H1 (cell line): Measurements from ENCODE around the gene PAX7. TPM values are rescaled to one million over a fixed set of nuclear protein-coding genes. Genes with fewer than 3 reads are reported as not detected.

ENCODE experiments used
- CTCF ChIA-PET: fragments of 300-600 bp; sonication (Branson Sonifier 250); formaldehyde crosslinking; loops from one replicate; lab custom pipeline; 2021; ENCODE audit not compliant: partially characterized antibody; lab: Charles Lee
- POLR2A ChIA-PET: fragments of 300-600 bp; sonication (Branson Sonifier 250); formaldehyde crosslinking; loops from one replicate; lab custom pipeline; 2021; ENCODE audit warnings: inconsistent platforms; ENCODE audit not compliant: partially characterized antibody; lab: Charles Lee
- DNase-seq, 2 experiments: peaks; one replicate each; pipeline versions ENCODE4 v3.0.0 to v3.0.0-alpha.2; 2010 to 2022; ENCODE audit warnings: low spot score in 2 of 2, low read depth in 1 of 2, mixed read lengths in 1 of 2
- FAIRE-seq: peaks from 2 replicates; lab custom pipeline; 2011; peaks lifted over from hg19 to GRCh38; lab: Jason Lieb, UNC
- H2AFZ ChIP-seq: 2 replicates; pipeline ENCODE4 v1.8.1; 2012; ENCODE audit warnings: low read length, inconsistent platforms
- H2AK5ac ChIP-seq: 2 replicates; pipeline ENCODE4 v1.6.1; 2013; ENCODE audit warnings: low read depth, low read length
- H2BK120ac ChIP-seq: replicated peaks from 2 replicates; pipeline ENCODE3; 2013; ENCODE audit warnings: low read depth, low read length, inconsistent platforms
- H2BK12ac ChIP-seq: 2 replicates; pipeline ENCODE4 v1.6.1; 2013; ENCODE audit warnings: low read depth, low read length
- H2BK15ac ChIP-seq: 2 replicates; pipeline ENCODE4 v1.6.1; 2013; ENCODE audit warnings: low read length
- H2BK20ac ChIP-seq: 2 replicates; pipeline ENCODE4 v1.6.1; 2013; ENCODE audit warnings: low read length
- H2BK5ac ChIP-seq: 2 replicates; pipeline ENCODE4 v1.6.1; 2013; ENCODE audit warnings: low read depth, low read length
- H3K14ac ChIP-seq: 2 replicates; pipeline ENCODE4 v1.6.1; 2013; ENCODE audit warnings: inconsistent platforms; ENCODE audit not compliant: insufficient read length
- H3K18ac ChIP-seq: 2 replicates; pipeline ENCODE4 v1.6.1; 2013; ENCODE audit warnings: low read length; ENCODE audit errors: extremely low read depth
- H3K23ac ChIP-seq: 2 replicates; pipeline ENCODE4 v1.6.1; 2013; ENCODE audit warnings: inconsistent platforms; ENCODE audit not compliant: insufficient read length
- H3K23me2 ChIP-seq: 2 replicates; pipeline ENCODE4 v1.6.1; 2013; ENCODE audit warnings: low read depth, low read length
- H3K27ac ChIP-seq: 2 replicates; pipeline ENCODE4 v1.6.1; 2011; ENCODE audit warnings: low read depth, low read length, inconsistent platforms
- H3K27me3 ChIP-seq, 4 experiments: replicated peaks in 1 of 4; 1 replicate in 1 of 4; 2 replicates in 3 of 4; pipeline versions ENCODE4 v1.6.1 to v1.8.1; 2011 to 2013; ENCODE audit warnings: low read length in 3 of 4, mild to moderate bottlenecking in 3 of 4, inconsistent platforms in 2 of 4, mixed read lengths in 2 of 4, moderate library complexity in 1 of 4; ENCODE audit not compliant: control insufficient read depth in 3 of 4, insufficient read depth in 3 of 4; ENCODE audit errors: extremely low read depth in 1 of 4
- H3K36me3 ChIP-seq, 4 experiments: 2 replicates each; pipeline versions ENCODE4 v1.6.1 to v1.8.1; 2011 to 2013; ENCODE audit warnings: mild to moderate bottlenecking in 4 of 4, low read length in 3 of 4, moderate library complexity in 2 of 4, control low read depth in 1 of 4, inconsistent platforms in 1 of 4; ENCODE audit not compliant: insufficient read depth in 4 of 4, control insufficient read depth in 2 of 4
- H3K4ac ChIP-seq: replicated peaks from 2 replicates; pipeline ENCODE3; 2013; ENCODE audit warnings: low read length, low read depth, mixed read lengths, inconsistent platforms; ENCODE audit not compliant: insufficient read length
- H3K4me1 ChIP-seq, 4 experiments: replicated peaks in 1 of 4; 1 replicate in 1 of 4; 2 replicates in 3 of 4; pipeline versions ENCODE4 v1.6.1 to v1.8.1; 2011 to 2013; ENCODE audit warnings: low read length in 3 of 4, inconsistent platforms in 2 of 4, mixed read lengths in 1 of 4; ENCODE audit not compliant: insufficient read depth in 4 of 4, control insufficient read depth in 3 of 4
- H3K4me2 ChIP-seq, 2 experiments: 2 replicates each; pipeline versions ENCODE4 v1.6.1 to v1.8.1; 2011 to 2013; ENCODE audit warnings: low read depth in 2 of 2, low read length in 2 of 2, control low read depth in 1 of 2, inconsistent platforms in 1 of 2, mild to moderate bottlenecking in 1 of 2; ENCODE audit not compliant: insufficient read depth in 1 of 2
- H3K4me3 ChIP-seq, 4 experiments: fragments of 200-600, 300-600 bp in 1 of 4; sonication (generic), shearing (Covaris generic), sonication (Bioruptor Twin) in 1 of 4; 2 replicates each; pipeline versions ENCODE4 v1.5.1 to v1.8.1; 2011 to 2016; ENCODE audit warnings: low read length in 4 of 4, low read depth in 3 of 4, control low read depth in 2 of 4, inconsistent platforms in 2 of 4, mild to moderate bottlenecking in 2 of 4, mixed read lengths in 1 of 4, moderate library complexity in 1 of 4; ENCODE audit not compliant: insufficient read depth in 2 of 4; ENCODE audit errors: extremely low read depth in 1 of 4
- H3K56ac ChIP-seq: replicated peaks from 2 replicates; pipeline ENCODE3; 2013; ENCODE audit warnings: low read depth, mild to moderate bottlenecking, mixed read lengths, low read length, inconsistent platforms; ENCODE audit not compliant: insufficient read length
- H3K79me1 ChIP-seq: 2 replicates; pipeline ENCODE4 v1.6.1; 2013; ENCODE audit warnings: low read depth, low read length, control low read depth
- H3K79me2 ChIP-seq, 2 experiments: 2 replicates each; pipeline versions ENCODE4 v1.6.1 to v1.8.1; 2012 to 2013; ENCODE audit warnings: low read length in 2 of 2, mild to moderate bottlenecking in 2 of 2, inconsistent platforms in 1 of 2; ENCODE audit not compliant: insufficient read depth in 2 of 2, control insufficient read depth in 1 of 2
- H3K9ac ChIP-seq, 4 experiments: replicated peaks in 1 of 4; 1 replicate in 1 of 4; 2 replicates in 3 of 4; pipeline versions ENCODE4 v1.6.1 to v1.8.1; 2011 to 2013; ENCODE audit warnings: low read depth in 3 of 4, low read length in 3 of 4, control low read depth in 2 of 4, mild to moderate bottlenecking in 2 of 4, moderate library complexity in 2 of 4, inconsistent platforms in 1 of 4; ENCODE audit errors: extremely low read depth in 1 of 4
- H3K9me3 ChIP-seq, 2 experiments: 2 replicates each; pipeline versions ENCODE4 v1.6.1 to v1.8.1; 2012 to 2013; ENCODE audit warnings: mild to moderate bottlenecking in 2 of 2, moderate library complexity in 2 of 2, control low read depth in 1 of 2, inconsistent platforms in 1 of 2, low read depth in 1 of 2, low read length in 1 of 2, mixed read lengths in 1 of 2; ENCODE audit not compliant: insufficient read depth in 2 of 2
- H4K20me1 ChIP-seq, 2 experiments: replicated peaks in 1 of 2; 2 replicates each; pipeline versions ENCODE3 to v1.8.1; 2011 to 2013; ENCODE audit warnings: inconsistent platforms in 2 of 2, low read length in 2 of 2, mild to moderate bottlenecking in 1 of 2; ENCODE audit not compliant: insufficient read depth in 2 of 2, control insufficient read depth in 1 of 2
- H4K5ac ChIP-seq: 2 replicates; pipeline ENCODE4 v1.6.1; 2013; ENCODE audit warnings: low read length, low read depth, mixed read lengths, inconsistent platforms; ENCODE audit not compliant: insufficient read length
- H4K8ac ChIP-seq: 2 replicates; pipeline ENCODE4 v1.8.0; 2013; ENCODE audit warnings: mild to moderate bottlenecking, moderate library complexity, low read length, inconsistent platforms; ENCODE audit not compliant: insufficient read depth; ENCODE audit errors: extremely low read depth
- H4K91ac ChIP-seq: replicated peaks from 2 replicates; pipeline ENCODE3; 2013; ENCODE audit warnings: low read length, mixed read lengths, inconsistent platforms; ENCODE audit not compliant: insufficient read length
- CBX8 ChIP-seq: fragments of 300-800, 300-1000 bp; sonication (generic); IDR thresholded peaks from 2 replicates; pipeline ENCODE4 v1.7.1; 2016; ENCODE audit warnings: low read depth, low read length, borderline replicate concordance
- CREB1 ChIP-seq: IDR thresholded peaks from 2 replicates; pipeline ENCODE4 v1.6.1; 2012; ENCODE audit warnings: inconsistent platforms
- HDAC2 ChIP-seq, 2 experiments: fragments of 300-600 bp in 1 of 2; sonication (generic) in 1 of 2; IDR thresholded peaks; 2 replicates each; pipeline ENCODE4 v1.6.1; 2011 to 2012; ENCODE audit warnings: low read depth in 2 of 2, low read length in 2 of 2, mild to moderate bottlenecking in 2 of 2, moderate library complexity in 2 of 2, borderline replicate concordance in 1 of 2, inconsistent platforms in 1 of 2
- KDM1A ChIP-seq: fragments of 200-600, 300-600 bp; sonication (generic); IDR thresholded peaks from 2 replicates; pipeline ENCODE4 v1.7.1; 2016; ENCODE audit warnings: mild to moderate bottlenecking, low read length, borderline replicate concordance
- POLR2AphosphoS5 ChIP-seq: IDR thresholded peaks from 2 replicates; pipeline ENCODE4 v1.6.1; 2011; ENCODE audit warnings: low read depth, low read length
- RFX5 ChIP-seq: IDR thresholded peaks from 2 replicates; pipeline ENCODE4 v1.6.1; 2011; ENCODE audit warnings: low read depth, low read length, improper control_type of control experiment, borderline replicate concordance
- SIN3A ChIP-seq, 2 experiments: IDR thresholded peaks in 1 of 2; conservative IDR thresholded peaks in 1 of 2; 2 replicates each; pipeline ENCODE4 v1.6.1; 2011 to 2012; ENCODE audit warnings: low read length in 2 of 2, improper control_type of control experiment in 1 of 2, low read depth in 1 of 2, mild to moderate bottlenecking in 1 of 2
- SRF ChIP-seq: IDR thresholded peaks from 2 replicates; pipeline ENCODE4 v1.6.1; 2011; ENCODE audit warnings: mild to moderate bottlenecking, low read depth, low read length, moderate library complexity
- TAF1 ChIP-seq: IDR thresholded peaks from 2 replicates; pipeline ENCODE4 v1.6.1; 2011; ENCODE audit warnings: mild to moderate bottlenecking, low read depth, low read length
- ZNF274 ChIP-seq: IDR thresholded peaks from 2 replicates; pipeline ENCODE4 v1.7.0; 2012; ENCODE audit warnings: low read length, borderline replicate concordance; ENCODE audit errors: extremely low read depth
- WGBS, 2 experiments: shearing (Covaris generic) in 1 of 2; methylation state at CpG; one replicate each; pipeline versions ENCODE4 v1.1.6 to v1.1.7; 2013 to 2015; ENCODE audit warnings: low lambda C conversion rate in 2 of 2, mixed read lengths in 2 of 2, inconsistent platforms in 1 of 2, low coverage in 1 of 2, missing lambda C conversion rate in 1 of 2; ENCODE audit not compliant: insufficient replicate concordance in 2 of 2, insufficient coverage in 1 of 2, insufficient read length in 1 of 2; ENCODE audit errors: extremely low coverage in 1 of 2, missing lambda C conversion rate in 1 of 2; 5-methylcytosine and 5-hydroxymethylcytosine counted together
- polyA plus RNA-seq, 7 experiments: library from polyadenylated mRNA; depleted of rRNA in 3 of 7; stranded (reverse) in 5 of 7; unstranded in 2 of 7; fragments of >200 nt in 5 of 7; fragments of 200-250 nt in 2 of 7; gene quantifications; 1 replicate in 5 of 7; 2 replicates in 1 of 7; 4 replicates in 1 of 7; pipeline versions ENCODE4 v1.2.1 to v1.2.3, GENCODE V29; 2011 to 2013; ENCODE audit warnings: missing spikeins in 2 of 7, mixed read lengths in 2 of 7
- total RNA-seq: library from RNA; stranded (reverse); fragmentation: NEBNext Ultra II Directional; extraction: Animal tissue kit (Norgen Biotek cat#: 25700); gene quantifications from 2 replicates; pipeline ENCODE4 v1.2.1, GENCODE V29; 2021
- TF ChIP-seq, protein P1 (sequence below): IDR thresholded peaks from 2 replicates; pipeline ENCODE4 v1.6.1; 2012; ENCODE audit warnings: inconsistent platforms

PAX7 gene
- total and polyA plus RNA-seq, 2 of the 8 experiments (the other 6 are each of a cell fraction or from before 2014, with no cell fraction given) = not detected

DNA sequence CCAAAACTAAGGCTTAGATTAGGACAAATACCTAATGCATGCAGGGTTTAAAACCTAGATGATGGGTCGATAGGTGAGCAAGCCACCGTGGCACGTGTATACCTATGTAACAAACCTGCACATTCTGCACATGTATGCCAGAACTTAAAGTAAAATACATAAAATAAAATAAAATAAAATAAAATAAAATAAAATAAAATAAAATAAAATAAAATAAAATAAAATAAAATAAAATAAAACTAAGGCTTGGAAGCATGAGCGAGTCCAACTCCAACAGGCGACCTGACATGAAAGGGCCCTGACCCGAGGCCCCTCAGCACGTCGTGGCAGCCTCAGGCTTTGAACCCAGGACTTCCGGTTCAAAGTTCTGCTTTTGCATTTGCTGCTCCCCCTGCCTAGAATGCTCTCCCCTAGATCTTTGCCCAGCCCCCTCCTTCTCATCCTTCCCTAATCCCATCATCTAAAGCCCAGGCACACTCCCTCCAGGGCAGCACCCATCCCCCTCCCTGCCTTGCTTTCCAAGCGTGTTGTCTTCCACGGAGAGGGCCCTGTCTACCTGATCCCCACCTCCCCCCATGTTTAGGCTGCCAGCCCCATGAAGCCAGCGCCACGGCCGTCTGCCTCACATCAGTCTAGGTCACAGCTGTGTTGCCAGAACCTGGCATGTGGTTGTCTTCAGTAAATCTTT lies 164.5 kb downstream of the PAX7 start:
- Histone ChIP-seq H4K5ac (no peak overlapping the region), H3K9ac (no peak overlapping the region), H3K4me3 (no peak overlapping the region), H3K36me3 (no peaks in the 10 kb centered on the region), H3K27ac (no peak overlapping the region), H3K14ac (no peak overlapping the region), H3K4me1 (peaks cover 3 to 15% (median 7%) of the 10 kb centered on the region in 4 experiments; a peak in 6 of 7 replicates), H3K4me2 (peak overlapping the region; percentile 31 to 51; a peak in 1 of 4 replicates), H3K18ac (peak overlapping the region; percentile 51; the same call in 1 of the 2 replicates), H3K56ac (no peak overlapping the region), H2AK5ac (peak overlapping the region; percentile 65; the same call in 1 of the 2 replicates), H3K4ac (no peak overlapping the region), H4K8ac (peak overlapping the region; percentile 76; the same call in 1 of the 2 replicates), H4K20me1 (no peaks in the 10 kb centered on the region), H3K9me3 (no peaks in the 10 kb centered on the region), H4K91ac (peak overlapping the region; percentile 61), H3K27me3 (peaks cover 0 to 4% (median 0%) of the 10 kb centered on the region in 4 experiments; a peak in 3 of 7 replicates), H3K23ac (no peak overlapping the region), H2BK12ac (0 out of 2 replicates have a peak overlapping the region, but pooled peaks have one; percentile 86), H2BK120ac (no peak overlapping the region), H3K79me2 (no peaks in the 10 kb centered on the region), H2BK20ac (0 out of 2 replicates have a peak overlapping the region, but pooled peaks have one; percentile 48), H3K79me1 (no peaks in the 10 kb centered on the region), H2BK15ac (no peak overlapping the region), H2AFZ (no peak overlapping the region), H3K23me2 (no peaks in the 10 kb centered on the region), H2BK5ac (peak overlapping the region; percentile 5; the same call in 1 of the 2 replicates)
- ChIA-PET CTCF (interaction anchor here (0.8 to 5.2 kb wide), 22 partner anchors 9 to 201 kb away, joined by 3 to 23 read pairs (median 4); no protein-coding TSS in a partner anchor), POLR2A (interaction anchor here (0.5 to 1.3 kb wide), 4 partner anchors 10 to 1976 kb away, joined by 3 to 4 read pairs (median 3); no protein-coding TSS in a partner anchor)
- FAIRE-seq = no peak
- 73% methylated on average over 14 of the region's 14 CpGs; no CpG with 5 or more reads in 1 of the 2 experiments for WGBS, 2 experiments
- no peak for DNase-seq
- no peak for TF ChIP-seq POLR2AphosphoS5
- TF ChIP-seq KDM1A = no peak
- TF ChIP-seq RFX5 = no peak
- TF ChIP-seq TAF1 = no peak
- no peak for TF ChIP-seq CREB1
- TF ChIP-seq CBX8 = no peak
- no peak for TF ChIP-seq ZNF274
- TF ChIP-seq SIN3A (conservative IDR thresholded peaks at IDR 0.05 in 1 of 2, IDR thresholded peaks at IDR 0.05 in 1 of 2; ENCODE audit: low read depth in 1 of 2, low read length in 2 of 2) = no peak
- TF ChIP-seq, protein P1, sequence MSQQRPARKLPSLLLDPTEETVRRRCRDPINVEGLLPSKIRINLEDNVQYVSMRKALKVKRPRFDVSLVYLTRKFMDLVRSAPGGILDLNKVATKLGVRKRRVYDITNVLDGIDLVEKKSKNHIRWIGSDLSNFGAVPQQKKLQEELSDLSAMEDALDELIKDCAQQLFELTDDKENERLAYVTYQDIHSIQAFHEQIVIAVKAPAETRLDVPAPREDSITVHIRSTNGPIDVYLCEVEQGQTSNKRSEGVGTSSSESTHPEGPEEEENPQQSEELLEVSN = no peak
- TF ChIP-seq SRF = no peak
- TF ChIP-seq HDAC2 (IDR thresholded peaks at IDR 0.05; ENCODE audit: borderline replicate concordance in 1 of 2, low read depth in 2 of 2, low read length in 2 of 2) = no peak
